NB4 (cell line): Measurements from ENCODE around the gene SH2D6.

Source experiments
- CTCF ChIP-seq: IDR thresholded peaks from one replicate; pipeline ENCODE4 v1.5.1; 2012; ENCODE audit warnings: low read depth, low read length
- POLR2A ChIP-seq: IDR thresholded peaks from 2 replicates; pipeline ENCODE4 v1.6.1; 2011; ENCODE audit warnings: mild to moderate bottlenecking; ENCODE audit not compliant: insufficient read length; ENCODE audit errors: extremely low read depth

GRCh38 chr2:85453571-85453970, 35.1 kb downstream of the SH2D6 start:
- TF ChIP-seq CTCF = no peak
- TF ChIP-seq POLR2A = no peak
